SIG-M5 (cell line): Measurements from ENCODE around the gene KHNYN.
"Not testable (repeated sequence)": the region's sequence is repeated elsewhere in the genome, so short reads cannot be mapped to it uniquely, and the experiment has no call there.

Experiments used
- DNase-seq: peaks from one replicate; lab custom pipeline; 2025; lab: John Stamatoyannopoulos, UW

Gene KHNYN

DNA sequence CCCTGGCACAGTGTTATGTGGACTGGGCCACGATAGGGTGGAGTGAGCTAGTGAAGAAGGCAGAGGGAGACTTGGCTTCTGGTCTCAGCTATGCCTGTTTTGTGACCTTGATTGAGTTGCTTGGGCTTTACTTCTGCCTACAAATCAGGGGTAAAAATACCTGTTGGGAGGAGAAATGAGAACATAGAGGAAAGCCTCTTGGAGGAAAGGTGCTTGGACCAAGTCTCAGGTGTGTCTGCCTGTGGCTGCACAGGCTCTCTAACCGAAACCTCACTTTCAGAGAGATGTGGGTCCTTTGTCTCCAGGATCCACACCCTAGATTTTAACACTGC, 7.9 kb downstream of the KHNYN start:
- no peak for DNase-seq

DNA sequence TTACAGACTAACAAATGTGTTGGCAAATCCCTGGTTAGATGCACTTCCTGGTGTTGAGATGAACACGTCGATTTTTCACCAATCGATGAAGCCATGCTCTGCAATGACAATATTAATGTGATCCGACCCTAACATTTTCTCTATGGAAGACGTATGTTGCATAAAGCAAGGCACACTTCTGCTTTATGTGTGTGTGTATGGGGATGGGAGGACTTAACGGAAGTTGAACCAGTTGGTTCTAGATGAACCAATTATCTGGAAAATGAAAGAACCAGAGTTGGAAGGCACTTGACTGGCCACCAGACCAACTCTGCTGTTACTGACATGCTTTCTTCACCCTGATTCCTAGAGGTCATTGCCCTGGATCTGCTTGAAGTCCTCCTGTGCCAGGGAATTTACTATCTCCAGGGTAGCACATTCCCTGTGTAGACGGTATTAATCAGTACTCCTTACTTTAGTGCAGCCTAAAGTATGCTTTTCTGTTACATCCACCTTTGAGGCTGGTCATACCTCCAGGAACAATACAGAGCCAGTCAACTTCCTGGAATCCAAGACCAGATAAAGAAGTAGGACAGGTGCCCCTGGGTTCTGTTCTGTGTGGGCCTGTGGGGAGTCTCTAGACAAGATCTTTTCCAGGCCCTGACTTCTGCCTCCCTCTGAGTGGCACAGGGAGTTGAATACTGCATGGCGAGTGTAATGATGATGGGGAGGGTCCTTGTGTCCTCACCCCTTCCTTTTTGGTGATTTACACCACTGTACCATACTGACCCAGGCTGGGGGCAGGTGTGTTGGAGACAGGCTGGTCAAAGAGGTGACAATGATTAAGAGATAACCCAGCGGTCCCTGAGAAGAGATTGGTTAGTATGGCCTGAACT, 8.7 kb downstream of the KHNYN start:
- DNase-seq: no peak

DNA sequence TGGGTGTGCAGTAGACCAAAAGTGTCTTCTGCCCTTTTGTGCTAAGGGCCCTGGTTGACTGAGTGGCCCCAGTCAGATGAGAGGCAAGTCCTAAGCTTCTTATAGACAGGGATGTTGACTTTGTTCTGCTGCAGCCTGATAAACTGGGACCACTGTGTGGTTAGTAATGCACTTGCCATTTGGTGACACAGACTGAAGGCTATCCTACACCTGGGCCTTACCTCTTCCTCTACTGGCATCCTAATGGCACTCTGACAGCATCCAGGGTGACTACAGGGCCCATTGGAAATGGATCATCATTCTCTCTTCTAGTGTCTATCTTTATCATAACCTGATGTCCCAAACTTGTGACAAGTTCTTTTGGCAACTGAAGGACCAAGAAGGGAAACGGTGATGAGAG, 9.5 kb downstream of the KHNYN start:
- DNase-seq: no peak

DNA sequence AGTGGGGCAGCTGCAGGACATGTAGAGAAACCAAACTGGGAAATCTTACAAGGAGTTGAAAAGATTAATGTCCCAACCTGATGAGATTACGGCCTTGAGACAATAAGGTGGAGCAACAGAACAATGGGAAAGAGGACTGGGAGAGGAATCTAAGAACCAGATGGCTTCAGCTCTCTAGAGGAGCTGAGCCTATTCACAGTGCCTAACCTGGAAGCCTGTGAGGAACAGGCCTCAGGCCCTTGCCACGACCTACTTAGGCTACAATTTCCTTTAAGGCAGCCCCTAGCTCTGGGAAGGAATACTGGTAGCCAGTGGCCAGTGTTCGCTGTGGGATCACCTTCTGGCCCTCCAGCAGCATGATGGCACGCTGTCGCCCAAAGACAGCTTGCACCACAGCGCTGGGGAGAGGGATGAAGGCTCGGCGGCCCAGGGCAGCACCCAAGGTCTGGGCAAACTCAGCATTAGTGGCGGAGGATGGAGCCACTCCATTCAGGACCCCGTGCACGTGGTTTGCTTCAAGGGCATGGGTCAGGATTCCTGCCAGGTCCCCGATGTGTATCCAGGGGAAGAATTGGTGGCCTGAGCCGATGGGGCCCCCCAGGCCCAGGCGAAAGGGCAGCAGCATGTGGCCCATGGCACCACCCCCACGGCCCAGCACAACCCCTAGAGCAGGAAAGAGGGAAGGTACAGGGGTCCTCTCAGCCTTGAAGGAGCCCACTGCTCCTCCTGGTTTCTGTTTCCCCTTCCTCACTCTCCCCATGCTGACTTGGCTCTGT, 10.3 kb downstream of the KHNYN start:
- no peak for DNase-seq

GRCh38 chr14:24440606-24441399, 11.0 kb downstream of the KHNYN start:
- no peak for DNase-seq

DNA sequence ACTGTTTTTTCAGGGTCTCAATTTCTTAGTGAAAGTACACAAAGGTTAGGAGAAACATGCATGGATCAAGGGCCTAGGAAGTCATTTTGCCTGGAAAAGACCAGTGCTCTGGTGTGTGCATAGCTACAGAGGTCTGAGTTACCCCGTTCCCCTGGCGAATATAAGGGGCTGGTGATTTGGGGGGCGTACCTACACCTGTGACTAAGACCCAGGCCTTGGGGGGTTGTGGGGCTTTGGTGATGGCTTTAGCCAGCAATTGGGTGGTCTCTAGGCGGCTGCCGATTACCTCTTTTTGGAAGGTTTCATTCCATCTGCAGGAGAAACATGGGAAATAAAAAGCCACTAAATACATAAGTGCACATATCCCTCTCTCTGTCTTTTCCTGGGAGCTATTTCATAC, 11.7 kb downstream of the KHNYN start:
- no peak for DNase-seq

DNA sequence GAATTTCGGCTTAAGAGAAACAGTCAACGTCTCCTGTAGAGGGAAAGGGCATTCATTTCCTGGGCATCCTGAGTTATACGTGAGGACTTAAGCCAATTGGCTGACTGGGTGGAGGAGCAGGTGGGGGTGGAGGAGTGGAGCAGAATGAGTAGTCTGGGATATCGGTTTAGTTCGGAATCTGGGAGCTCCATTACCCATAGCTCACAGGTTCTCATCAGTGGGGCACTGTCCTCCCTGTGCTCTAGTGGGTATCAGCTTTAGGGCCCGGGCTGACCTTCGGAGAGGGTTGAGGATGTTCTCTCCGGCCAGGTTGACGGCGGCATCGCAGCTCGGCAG, 12.1 kb downstream of the KHNYN start:
- no peak for DNase-seq

DNA sequence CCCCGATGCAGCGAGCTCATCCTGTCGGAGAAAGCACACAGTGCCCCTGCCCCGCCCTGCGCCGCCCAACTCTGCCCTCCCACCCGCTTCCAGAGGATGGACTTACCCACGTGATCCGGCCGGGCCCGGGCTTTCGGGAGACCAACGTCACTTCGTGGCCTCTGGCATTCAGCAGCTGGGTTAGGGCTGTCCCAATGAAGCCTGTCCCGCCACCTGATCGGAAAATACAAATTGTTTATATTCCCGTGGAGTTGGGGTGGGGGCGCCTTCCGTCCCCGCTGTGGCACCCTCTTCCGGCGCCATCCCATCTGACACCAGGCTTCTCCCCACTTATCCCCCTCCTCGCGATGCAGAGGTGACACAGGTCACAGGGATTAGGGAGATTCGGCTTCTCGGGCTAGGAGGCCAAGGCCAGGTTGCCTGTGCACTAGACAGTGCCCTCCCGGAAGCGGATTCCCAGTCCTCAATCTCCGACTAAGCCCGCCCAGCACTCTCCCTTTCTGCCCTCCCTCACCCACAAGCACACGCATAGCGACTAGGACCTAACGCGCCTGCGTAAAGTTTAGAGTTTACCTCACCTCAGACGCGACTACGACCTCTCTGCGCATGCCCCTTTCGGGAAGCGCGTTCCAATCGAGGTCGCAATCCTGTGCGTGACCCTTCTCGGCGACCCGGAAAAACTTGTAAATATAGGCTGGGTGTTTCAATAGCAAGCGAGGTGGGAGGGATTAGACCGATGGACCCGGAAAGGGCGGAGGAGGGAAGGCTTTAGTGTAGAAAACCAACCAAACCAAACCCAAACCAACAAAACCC, 12.7 kb downstream of the KHNYN start, which contains the start of gene SDR39U1:
SDR39U1 (minus strand) TSS at position 537 of the 813 bp plus-strand sequence; CDS start at position 530, 7 bp downstream.
- DNase-seq: peak; percentile 89

DNA sequence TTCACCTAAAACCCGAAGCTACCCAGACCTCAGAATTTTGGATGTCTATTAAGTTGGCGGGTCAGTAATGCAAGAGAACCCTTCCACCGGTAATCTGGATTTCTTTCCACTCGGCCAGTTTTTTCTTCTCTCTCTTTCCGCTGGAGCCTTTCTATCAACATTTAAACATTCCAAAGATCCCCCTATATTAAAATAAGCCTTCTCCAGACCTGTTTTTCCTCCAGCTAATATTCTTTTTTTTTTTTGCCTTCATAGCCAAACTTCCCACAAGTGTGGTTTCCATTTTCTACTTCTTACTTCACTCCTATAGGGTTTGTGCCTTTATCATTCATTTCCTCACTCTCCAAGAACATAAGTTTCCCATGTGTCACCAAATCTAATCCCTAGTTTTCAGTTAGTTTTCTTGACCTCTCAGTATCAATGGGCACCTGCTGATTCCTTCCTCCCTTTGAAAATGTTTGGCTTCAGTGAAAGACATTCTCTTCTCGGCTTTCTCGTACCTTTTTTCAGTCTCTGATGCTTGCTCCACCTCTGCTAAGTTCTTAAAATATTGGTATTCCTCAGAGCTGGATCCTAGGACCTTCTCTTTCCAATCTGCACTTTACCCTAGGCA, 13.4 kb downstream of the KHNYN start:
- no peak for DNase-seq

- not testable (repeated sequence) for DNase-seq
Measured at GRCh38 chr14:24450828-24451227, 21.1 kb downstream of the KHNYN start.

- DNase-seq: no peak
Measured at GRCh38 chr14:24456980-24457379, 27.2 kb downstream of the KHNYN start.

- no peak for DNase-seq
Measured at GRCh38 chr14:24458736-24459135, 29.0 kb downstream of the KHNYN start.

- DNase-seq: no peak
Measured at GRCh38 chr14:24459331-24459730, 29.6 kb downstream of the KHNYN start.

DNA sequence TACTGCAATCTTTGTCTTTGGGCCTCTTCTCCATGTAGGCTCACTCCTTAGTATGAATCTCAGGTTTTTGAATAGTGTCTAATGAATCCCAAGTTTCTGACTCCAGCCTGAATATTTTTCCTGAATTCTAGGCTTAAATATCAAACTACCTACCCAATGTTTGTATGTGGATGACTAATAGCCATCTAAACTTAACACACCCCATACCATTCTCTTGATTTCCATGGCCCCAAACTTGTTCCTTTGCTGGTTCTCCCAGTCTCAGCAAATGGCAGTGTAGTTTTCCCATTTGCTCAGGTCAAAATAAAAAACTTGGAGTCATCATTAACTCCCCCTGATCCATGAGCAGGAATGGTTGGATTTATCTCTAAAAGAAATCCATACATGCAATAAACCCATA, 31.6 kb downstream of the KHNYN start:
- DNase-seq: no peak

GRCh38 chr14:24463017-24463883, 33.5 kb downstream of the KHNYN start:
- no peak for DNase-seq

DNA sequence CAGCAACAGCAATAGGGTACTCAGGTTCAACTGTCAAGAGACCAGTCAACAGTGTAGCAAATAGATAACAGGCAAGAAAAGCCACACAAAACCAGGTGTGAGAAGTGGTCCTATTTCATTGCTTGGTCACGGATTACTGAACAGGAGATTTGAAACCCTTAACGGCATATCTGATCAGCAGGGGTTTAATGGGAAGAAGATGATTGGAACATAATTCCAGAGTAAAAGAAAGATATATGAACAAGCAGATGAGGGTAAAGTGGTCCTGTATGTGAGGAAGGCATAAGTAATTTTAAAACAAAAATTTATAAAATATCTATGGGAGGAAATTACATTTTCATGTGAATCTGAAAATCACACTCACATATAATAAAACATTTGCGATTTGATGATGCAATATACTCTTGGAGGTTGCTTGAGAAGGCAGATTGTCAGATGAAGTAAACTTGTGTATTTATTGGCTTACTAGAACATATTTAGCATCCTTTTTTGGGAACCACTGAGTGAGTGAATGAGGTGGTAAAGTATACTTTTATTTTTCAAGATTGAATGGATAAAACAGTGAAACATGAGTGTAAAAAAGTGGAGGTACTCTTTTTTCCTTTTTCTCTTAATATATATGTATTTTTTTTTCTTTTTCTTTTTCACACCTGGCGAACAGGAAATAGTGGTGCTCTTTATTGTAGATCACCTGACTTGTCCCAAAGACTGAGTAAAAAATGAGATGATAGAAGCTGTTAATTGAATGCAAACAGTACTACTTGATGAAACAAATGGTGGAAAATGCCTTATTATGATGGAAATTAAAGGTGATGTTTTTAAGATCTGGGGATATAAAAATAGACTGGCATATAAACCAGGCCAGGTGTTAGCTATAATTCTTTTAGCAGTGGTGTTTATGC, 34.4 kb downstream of the KHNYN start:
- no peak for DNase-seq

DNA sequence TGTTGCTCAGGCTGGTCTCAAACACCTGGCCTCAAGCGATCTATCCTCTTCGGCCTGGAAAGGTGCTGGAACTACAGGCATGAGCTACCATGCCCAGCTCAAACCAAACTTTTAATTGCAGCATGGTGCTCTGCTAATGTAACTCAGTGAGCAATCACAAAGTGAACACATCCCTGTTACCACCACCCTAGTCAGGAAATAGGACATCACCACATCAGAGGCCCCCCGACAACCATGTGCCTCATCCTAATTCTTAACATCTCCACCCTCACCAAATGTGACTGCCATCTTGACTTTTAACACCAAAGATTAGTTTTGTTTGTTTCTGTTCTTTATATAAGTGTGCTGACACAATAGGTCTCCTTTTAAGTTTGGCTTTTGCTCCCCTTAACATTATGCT, 35.6 kb downstream of the KHNYN start:
- no peak for DNase-seq

DNA sequence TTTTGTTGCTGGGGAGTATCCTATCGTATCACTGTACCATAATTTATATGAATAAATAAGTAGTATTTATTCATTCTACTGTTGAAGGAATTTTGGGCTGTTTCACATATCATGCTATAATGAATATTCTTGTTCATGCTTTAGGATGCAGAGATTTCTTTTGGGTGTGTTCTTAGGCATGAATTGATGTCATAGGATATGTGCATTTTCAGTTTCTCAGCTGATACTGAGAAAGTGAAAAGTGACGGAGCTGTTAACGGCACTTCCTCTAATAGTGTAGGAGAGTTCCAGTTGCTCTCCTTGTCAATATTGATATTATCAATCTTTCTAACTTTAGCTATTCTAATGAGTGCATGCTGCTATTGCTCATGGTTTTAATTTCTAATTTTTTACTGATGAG, 36.1 kb downstream of the KHNYN start:
- DNase-seq: no peak

DNA sequence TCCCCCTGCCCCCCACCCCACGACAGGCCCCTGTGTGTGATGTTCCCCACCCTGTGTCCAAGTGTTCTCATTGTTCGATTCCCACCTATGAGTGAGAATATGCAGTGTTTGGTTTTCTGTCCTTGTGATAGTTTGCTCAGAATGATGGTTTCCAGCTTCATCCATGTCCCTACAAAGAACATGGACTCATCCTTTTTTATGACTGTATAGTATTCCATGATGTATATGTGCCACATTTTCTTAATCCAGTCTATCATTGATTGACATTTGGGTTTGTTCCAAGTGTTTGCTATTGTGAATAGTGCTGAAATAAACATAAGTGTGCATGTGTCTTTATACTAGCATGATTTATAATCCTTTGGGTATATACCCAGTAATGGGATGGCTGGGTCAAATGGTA, 40.7 kb downstream of the KHNYN start:
- DNase-seq: not testable (repeated sequence)
